Suppressor macrophage (primary cell): ENCODE data around the gene MMP14.
A peak's percentile ranks its signal among the peaks of the same experiment; 100 is the strongest.

Source experiments
- DNase-seq, 4 experiments: peaks; one replicate each; pipeline ENCODE4 v3.0.0-alpha.2; 2020 to 2022

The MMP14 gene

DNA sequence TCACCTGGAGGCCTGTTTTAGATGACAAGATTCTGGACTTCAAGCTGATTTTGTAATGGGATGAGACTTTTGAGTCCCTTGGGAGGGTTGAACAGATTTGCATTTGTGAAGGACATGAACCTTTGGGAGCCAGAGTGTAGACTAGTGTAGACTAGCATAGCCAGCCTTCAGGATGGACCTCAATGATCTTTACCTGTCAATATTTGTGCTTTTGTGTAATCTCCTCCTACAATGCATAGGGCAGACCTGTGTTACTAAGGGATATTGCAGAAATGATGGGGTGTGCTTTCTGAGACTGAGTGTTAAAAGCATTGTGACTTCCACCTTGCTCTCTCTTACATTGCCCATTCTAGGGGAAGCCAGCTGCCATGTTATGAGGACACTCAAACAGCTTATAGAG is 25.3 kb downstream of the MMP14 start:
- DNase-seq = no peak

DNA sequence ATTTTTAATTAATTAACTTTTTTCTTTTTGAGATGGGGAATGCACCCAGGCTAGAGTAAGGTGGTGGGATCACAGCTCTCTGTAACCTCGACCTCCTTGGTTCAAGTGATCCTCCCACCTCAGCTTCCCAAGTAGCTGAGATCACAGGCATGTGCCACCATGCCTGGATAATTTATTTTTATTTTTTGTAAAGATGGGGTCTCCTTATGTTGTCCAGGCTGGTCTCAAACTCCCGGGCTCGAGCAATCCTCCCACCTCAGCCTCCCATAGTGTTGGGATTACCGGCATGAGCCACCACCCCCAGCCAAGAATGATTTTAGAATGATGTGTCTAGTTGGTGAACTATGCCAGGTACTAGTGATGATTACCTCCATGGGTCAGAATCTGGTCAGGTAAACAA is 28.6 kb downstream of the MMP14 start:
- DNase-seq = no peak

DNA sequence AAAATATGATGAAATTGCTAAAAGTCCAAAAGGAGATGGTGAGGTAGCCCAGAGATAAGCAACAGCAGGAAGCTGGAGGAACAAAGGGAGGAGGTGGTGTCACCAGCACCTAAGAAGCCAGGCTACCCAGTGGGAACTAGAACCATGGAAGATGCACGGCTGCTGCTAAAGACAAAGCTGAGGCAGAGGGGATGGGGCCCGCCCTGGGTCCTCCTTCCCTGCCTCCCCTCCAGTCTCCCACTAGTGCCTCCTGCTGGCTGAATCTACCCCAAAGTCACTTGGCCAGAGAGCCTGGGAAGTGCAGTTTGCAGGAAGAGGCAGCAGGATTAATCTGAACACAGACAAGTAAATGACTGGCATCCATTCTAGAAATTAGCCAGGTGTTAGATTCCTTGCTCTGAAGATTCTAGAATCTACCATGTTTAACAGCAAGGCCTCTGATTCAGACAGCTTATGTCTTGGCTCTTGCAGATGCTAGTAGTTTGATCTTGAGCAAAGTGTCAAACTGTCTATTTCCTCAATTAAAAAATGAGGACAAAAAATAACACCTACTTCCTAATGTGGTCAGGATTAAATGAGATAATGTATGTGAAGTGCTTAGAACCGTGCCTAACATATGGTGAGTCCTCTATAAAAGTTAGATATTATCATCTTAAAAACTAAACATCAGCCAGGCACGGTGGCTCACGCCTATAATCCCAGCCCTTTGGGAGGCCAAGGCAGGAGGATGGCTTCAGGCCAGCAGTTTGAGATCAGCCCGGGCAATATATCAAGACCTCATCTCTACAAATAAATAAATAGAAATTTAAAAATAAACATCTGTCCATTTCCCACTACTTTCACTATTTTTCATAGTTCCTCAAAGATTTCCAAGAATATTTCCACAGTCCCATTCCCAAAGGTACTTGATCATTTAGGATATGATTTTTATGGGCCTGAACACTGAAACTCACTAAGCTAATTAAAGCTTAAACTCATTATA is 29.3 kb downstream of the MMP14 start:
- peak in 1 of 4 experiments; percentile 37 for DNase-seq

DNA sequence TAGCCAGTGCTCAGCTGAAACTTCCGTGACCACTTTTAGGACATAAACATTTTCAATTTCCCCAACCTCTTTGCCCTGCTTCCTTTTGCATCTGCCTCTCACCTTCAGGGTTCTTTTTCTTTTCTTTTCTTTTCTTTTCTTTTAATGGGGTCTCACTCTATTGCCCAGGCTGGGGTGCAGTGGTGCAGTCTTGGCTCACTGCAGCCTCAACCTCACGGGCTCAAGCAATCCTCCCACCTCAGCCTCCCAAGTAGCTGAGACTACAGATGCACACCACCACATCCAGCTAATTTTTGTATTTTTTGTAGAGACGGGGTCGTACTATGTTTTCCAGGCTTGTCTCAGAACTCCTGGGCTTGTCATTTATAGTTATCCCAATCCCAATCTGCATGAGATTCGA is 30.5 kb downstream of the MMP14 start:
- DNase-seq = no peak

DNA sequence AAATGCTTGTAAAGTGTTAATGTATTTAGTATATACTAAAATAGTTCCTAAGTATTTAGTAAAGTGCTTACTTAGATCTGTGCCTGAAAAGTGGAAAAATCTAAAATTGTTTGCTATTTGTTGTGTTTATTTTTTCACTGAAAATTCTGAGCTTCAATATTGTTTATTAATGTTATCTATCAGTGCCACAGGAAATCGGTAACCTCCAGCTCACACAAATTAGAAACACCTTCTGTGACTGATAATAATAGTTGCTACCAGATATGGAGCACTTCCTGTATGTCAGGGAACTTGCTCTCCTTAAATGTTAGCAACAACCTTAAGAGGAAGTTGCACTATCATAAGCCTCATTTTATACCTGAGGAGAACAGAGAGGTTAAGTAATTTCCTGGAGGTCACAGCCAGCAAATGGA is 34.4 kb downstream of the MMP14 start:
- peak in 2 of 4 experiments; percentile 58 to 59 for DNase-seq

DNA sequence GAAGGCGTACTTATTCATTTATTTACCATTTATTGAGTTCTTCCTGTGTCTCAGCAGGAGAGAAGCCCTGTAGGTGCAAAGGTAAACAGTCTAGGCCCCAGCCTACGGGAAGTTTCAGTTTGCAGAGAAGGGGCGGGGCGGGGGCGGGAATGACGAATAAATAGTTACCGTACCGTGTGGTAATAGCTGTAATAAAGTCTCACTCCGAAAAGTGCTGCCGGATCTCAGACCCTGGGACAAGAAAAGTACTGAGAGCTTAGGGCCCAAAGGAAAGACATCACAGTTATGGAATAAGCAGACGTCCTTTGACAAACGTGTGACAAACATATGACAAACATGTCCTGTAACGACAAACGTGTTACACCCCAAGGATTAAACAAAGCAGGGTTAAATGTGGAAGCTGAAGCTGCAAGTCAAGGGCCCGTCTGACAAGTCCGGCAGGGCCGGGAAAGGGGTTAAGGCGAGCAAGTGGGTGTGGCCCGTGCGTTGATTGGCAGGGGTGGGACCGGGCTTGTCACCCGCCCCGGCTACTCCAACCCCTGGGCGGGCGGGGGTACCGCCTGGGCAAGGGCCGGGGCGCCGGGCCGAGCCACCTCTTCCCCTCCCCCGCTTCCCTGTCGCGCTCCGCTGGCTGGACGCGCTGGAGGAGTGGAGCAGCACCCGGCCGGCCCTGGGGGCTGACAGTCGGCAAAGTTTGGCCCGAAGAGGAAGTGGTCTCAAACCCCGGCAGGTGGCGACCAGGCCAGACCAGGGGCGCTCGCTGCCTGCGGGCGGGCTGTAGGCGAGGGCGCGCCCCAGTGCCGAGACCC is 35.0 kb downstream of the MMP14 start, which contains the start of gene LRP10:
Gene LRP10, plus strand, starts transcription at position 517 of the 809 bp plus-strand sequence. CDS start 564 bp downstream, outside the sequence.
- peak; percentile 88 to 95 (median 94) for DNase-seq

DNA sequence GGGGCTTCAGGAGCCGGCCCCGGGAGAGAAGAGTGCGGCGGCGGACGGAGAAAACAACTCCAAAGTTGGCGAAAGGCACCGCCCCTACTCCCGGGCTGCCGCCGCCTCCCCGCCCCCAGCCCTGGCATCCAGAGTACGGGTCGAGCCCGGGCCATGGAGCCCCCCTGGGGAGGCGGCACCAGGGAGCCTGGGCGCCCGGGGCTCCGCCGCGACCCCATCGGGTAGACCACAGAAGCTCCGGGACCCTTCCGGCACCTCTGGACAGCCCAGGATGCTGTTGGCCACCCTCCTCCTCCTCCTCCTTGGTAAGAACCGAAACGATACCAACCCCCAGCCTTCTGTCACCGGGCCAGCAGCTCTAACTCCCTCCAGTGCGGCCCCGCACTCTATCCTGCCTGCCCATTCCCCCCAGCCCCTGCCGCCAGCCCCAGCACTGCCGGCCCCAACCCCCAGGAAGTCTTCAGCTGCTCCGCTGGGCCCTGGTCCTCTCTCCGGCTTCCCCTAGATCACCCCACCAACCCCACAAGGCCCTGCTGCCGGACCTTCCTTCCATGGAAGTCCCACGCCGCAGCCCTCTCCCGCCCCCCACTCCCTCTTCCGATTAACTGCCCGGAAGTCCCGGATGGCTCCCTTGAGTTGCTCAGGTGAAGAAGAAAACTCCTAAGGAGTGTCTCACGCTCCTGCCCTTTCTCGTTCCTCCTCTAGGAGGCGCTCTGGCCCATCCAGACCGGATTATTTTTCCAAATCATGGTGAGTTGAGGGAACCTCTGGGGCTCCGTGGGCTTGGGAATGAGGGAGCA is 35.8 kb downstream of the MMP14 start:
- peak; percentile 76 to 87 (median 82) for DNase-seq

DNA sequence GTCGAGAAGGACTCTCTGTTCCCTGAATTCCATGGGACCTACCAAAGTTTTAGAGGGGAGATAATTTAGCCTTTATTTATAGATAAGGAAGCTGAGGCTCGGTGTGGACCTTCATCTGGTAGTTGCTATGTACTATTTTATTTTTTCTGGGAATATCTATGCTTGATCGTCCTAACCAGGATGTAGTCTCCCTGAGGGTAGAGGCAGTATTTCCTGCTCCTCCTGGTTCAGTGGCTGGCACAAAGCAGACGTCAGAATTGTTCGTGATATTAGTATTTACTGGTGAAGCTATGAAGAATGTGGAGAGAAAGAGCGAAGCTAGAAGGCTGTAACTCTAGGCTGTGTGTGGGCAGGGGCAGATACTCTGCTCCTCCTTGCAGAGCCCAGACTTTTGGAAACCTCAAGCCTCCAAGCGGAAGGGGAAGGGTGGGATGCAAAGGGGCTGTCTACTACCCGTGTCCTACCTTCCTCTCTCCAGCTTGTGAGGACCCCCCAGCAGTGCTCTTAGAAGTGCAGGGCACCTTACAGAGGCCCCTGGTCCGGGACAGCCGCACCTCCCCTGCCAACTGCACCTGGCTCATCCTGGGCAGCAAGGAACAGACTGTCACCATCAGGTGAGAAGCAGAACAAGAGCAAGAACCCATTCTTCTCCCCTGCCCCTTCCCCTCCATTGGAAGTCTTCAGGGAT is 36.6 kb downstream of the MMP14 start:
- DNase-seq = no peak

DNA sequence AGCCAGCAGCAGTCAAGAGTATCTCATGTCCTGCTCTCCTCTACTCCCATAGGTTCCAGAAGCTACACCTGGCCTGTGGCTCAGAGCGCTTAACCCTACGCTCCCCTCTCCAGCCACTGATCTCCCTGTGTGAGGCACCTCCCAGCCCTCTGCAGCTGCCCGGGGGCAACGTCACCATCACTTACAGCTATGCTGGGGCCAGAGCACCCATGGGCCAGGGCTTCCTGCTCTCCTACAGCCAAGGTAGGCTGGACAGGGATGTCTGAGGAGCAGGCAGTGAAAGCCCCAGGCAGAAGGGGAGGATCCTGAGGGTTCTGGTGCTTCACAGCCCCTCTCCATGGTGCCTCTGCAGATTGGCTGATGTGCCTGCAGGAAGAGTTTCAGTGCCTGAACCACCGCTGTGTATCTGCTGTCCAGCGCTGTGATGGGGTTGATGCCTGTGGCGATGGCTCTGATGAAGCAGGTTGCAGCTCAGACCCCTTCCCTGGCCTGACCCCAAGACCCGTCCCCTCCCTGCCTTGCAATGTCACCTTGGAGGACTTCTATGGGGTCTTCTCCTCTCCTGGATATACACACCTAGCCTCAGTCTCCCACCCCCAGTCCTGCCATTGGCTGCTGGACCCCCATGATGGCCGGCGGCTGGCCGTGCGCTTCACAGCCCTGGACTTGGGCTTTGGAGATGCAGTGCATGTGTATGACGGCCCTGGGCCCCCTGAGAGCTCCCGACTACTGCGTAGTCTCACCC is 38.8 kb downstream of the MMP14 start:
- no peak for DNase-seq

DNA sequence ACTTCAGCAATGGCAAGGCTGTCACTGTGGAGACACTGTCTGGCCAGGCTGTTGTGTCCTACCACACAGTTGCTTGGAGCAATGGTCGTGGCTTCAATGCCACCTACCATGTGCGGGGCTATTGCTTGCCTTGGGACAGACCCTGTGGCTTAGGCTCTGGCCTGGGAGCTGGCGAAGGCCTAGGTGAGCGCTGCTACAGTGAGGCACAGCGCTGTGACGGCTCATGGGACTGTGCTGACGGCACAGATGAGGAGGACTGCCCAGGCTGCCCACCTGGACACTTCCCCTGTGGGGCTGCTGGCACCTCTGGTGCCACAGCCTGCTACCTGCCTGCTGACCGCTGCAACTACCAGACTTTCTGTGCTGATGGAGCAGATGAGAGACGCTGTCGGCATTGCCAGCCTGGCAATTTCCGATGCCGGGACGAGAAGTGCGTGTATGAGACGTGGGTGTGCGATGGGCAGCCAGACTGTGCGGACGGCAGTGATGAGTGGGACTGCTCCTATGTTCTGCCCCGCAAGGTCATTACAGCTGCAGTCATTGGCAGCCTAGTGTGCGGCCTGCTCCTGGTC is 39.4 kb downstream of the MMP14 start:
- no peak for DNase-seq

DNA sequence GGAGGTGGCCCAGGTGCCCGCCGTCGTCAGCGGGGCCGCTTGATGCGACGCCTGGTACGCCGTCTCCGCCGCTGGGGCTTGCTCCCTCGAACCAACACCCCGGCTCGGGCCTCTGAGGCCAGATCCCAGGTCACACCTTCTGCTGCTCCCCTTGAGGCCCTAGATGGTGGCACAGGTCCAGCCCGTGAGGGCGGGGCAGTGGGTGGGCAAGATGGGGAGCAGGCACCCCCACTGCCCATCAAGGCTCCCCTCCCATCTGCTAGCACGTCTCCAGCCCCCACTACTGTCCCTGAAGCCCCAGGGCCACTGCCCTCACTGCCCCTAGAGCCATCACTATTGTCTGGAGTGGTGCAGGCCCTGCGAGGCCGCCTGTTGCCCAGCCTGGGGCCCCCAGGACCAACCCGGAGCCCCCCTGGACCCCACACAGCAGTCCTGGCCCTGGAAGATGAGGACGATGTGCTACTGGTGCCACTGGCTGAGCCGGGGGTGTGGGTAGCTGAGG is 40.7 kb downstream of the MMP14 start:
- DNase-seq = no peak

DNA sequence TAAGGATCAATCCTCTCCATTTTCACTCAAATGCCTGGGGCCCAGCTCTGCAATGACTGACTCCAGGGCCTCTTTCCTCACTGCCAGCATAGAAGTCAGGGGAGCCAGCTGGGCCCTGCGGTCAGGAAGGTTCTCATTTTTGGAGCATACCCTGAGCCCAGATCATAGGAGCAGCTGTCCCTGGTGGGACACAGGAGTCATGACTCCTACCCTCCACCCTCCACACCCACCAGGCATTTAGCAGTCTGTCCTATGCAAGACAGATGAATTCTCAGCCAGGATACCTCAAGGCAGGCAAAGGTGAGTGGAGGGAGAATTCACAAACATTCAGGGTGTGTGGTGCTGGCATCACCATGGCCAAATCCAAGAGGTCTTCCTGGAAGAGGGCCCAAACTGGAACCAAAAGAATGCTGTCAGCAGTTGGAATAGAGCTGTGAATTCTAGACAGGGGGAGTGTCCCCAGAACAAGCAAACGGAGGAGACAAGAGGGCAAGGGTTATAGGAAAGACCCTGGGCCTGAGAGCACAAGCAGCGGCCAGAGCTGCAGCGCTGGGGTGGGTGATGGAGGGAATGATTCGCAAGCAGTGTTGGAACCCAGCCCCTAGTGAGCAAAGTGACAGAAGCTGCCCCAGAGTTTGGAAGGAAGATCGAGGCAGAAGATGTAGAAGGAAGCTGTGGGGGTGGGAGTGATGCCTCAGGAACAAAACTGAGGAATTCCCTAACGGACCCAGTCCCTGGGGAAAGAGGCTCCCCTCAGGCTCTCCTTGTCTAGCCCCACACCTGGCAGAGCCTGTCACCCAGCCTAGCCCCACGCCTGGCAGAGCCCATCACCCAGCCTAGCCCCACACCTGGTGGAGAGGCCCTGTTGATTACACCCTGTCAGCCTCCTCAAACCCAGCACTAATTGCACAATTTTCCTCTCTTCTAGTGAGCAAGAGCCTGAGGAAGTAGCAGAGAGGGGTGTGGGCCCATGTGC is 42.2 kb downstream of the MMP14 start:
- no peak for DNase-seq

DNA sequence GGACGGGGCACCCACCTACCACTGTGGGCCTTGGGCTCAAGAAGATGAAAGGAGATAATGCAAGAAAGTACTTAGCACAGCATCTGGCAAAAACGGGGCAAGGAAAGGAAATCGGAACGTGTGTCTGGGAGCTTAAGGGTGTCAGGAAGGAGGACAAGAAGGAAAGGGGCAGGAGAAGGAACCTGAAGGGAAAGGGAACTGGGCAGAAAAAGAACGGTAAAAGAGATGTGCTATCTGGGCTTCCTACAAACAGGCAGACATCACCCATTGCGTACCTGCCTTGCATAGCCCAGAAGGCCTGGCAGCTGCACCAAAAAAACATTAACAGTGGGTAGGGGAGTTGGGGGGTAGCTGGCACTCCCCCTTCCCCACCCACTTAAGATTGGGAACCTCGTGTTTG is 45.7 kb downstream of the MMP14 start:
- DNase-seq = no peak

DNA sequence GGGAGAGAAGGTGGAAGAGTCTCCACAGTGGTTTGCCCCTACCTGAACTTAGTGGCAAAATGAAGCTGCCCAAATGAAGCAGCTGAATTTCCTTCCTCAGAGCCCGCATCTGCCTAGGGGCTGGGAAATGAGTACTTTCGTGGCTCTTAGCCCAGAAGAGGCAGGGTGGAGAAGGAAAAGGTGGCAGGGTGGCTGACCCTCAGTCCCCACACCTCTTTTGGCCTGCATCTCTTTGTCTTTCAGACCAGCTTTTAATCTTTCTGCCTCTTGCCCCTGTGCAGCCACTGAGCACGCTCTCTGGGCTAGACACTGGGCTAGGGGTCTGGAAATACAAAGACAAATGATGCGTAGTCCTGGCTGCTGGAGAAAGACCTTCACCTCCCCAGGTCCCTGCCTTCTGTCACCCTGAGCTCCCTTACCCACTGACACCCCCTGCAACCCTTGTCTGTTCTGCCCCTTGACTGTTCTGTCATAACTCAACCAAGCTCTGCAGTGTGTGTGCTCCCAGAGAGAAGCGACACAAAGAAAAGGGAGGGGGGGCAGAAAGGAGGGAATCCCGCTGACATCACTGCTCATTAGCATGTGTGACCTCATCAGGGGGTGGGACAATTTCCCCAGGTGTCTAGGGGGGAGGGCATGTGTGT is 46.3 kb downstream of the MMP14 start:
- no peak for DNase-seq

DNA sequence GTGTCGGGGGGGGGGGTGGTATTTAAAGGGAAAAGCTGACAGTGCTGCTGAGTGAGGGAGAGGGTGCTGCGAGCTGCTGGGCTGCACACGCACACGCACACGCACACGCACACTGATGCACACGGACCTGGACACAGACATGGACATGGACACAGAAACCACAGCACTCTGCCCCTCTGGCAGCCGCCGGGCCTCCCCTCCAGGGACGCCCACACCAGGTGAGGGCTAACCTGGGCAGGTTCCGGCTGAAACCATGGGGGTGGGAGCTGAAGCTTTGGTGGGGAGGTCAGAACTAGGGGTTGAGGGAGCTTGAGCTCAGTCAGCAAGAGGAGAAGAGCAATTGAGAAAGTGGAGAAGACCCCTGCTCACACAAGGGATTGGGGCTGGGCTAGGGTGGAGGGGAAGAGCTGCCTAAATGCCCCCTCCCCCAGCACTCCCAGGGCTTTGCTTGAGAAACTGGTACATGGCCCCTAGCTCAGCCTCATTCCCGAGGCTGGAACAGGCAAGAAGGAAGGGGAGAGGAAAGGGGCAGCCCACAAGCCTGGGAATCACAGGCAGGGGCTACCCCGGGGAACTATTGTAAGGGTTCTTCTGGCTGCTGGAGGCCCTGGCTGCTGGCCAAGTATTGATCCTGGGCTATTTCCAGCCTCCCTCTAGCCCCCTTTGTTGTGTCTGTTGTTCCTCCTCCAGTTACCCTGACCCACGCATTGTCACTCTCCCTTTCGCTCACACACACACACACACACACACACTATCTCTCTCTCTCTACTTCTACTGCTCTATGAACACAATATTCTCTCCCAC is 47.0 kb downstream of the MMP14 start, which contains the start of gene REM2:
Gene REM2, plus strand, starts transcription at position 50 of the 804 bp plus-strand sequence. Its CDS starts 66 bp downstream, at position 116.
- DNase-seq = no peak

DNA sequence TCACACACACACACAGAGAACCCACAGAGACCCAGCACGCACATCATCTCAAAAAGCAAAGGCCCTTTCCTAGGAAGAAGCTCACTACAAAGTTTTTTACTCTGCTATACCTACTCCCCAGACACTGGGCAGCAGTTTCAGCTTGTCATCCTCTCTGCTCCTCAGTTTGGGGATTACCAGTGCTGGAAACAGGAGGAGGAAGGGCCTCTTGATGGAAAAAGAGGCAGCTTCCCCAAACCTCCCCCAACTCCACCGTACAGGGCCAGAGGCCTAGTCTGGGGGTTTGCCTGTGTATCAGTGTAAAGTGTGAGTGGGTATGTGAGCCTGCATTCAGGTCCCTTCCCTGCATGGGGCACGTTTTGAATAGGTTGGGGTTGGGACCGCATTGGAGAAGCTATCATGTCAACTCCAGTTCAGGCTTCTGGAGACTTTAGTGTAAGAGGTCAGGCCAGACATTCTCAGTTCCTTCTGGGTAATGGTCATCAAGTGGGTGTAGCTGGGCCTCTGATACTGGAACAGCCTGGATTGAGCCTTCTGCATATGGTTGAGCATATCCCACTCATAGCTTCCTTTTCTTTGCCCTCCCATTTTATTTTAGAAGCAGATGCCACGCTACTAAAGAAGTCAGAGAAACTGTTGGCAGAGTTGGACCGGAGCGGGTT is 47.8 kb downstream of the MMP14 start:
- peak in 3 of 4 experiments; percentile 36 to 49 (median 37) for DNase-seq
